Neural cell (in vitro differentiated cells): ENCODE measurements around the gene CAPN9. TPM values are rescaled to one million over a fixed set of nuclear protein-coding genes. Genes with fewer than 3 reads are reported as not detected.
"Not testable (repeated sequence)": the region's sequence is repeated elsewhere in the genome, so short reads cannot be mapped to it uniquely, and the experiment has no call there.

Source experiments
- H2AFZ ChIP-seq: fragments of 200-600, 300-800 bp; sonication (generic), shearing (Covaris generic); 2 replicates; pipeline ENCODE4 v1.6.0; 2014; ENCODE audit warnings: low read depth, mild to moderate bottlenecking, antibody characterized with exemption, low read length, moderate library complexity
- H3F3A ChIP-seq: fragments of 200-600 bp; shearing (Covaris generic); 2 replicates; pipeline ENCODE4 v1.6.1; 2016; ENCODE audit warnings: mild to moderate bottlenecking, moderate library complexity, mixed read lengths, antibody characterized with exemption, low read length; ENCODE audit not compliant: insufficient read depth, poor library complexity, severe bottlenecking
- H3K27ac ChIP-seq: fragments of 200-600, 300-800 bp; sonication (generic), shearing (Covaris generic); 2 replicates; pipeline ENCODE4 v1.5.1; 2014; ENCODE audit warnings: mild to moderate bottlenecking, low read length, moderate library complexity
- H3K27me3 ChIP-seq: fragments of 300-800, 200-600 bp; sonication (generic), shearing (Covaris generic); 2 replicates; pipeline ENCODE4 v1.6.0; 2014; ENCODE audit warnings: mild to moderate bottlenecking, low read depth, low read length, moderate library complexity; ENCODE audit not compliant: insufficient read depth
- H3K36me3 ChIP-seq: fragments of 300-800, 200-600 bp; sonication (generic), shearing (Covaris generic); 2 replicates; pipeline ENCODE4 v1.5.1; 2014; ENCODE audit warnings: mild to moderate bottlenecking, antibody characterized with exemption, low read length, moderate library complexity; ENCODE audit not compliant: insufficient read depth
- H3K4me2 ChIP-seq: fragments of 300-800, 200-600 bp; sonication (generic), shearing (Covaris generic); 2 replicates; pipeline ENCODE4 v1.6.0; 2014; ENCODE audit warnings: mild to moderate bottlenecking, low read length
- H3K4me3 ChIP-seq: fragments of 300-800, 200-600 bp; sonication (generic), shearing (Covaris generic); 2 replicates; pipeline ENCODE4 v1.5.1; 2014; ENCODE audit warnings: mild to moderate bottlenecking, low read length, moderate library complexity
- H3K79me2 ChIP-seq: fragments of 200-600 bp; shearing (Covaris generic); replicated peaks from 2 replicates; pipeline ENCODE4 v1.6.0; 2014; ENCODE audit warnings: mild to moderate bottlenecking, low read length, moderate library complexity; ENCODE audit not compliant: insufficient read depth
- H3K9ac ChIP-seq: fragments of 300-800, 200-600 bp; sonication (generic), shearing (Covaris generic); 2 replicates; pipeline ENCODE4 v1.6.1; 2016; ENCODE audit warnings: mild to moderate bottlenecking, low read length, mixed read lengths
- H3K9me2 ChIP-seq: fragments of 200-600 bp; shearing (Covaris generic); 2 replicates; pipeline ENCODE4 v1.6.1; 2016; ENCODE audit warnings: mild to moderate bottlenecking, low read length, mixed read lengths; ENCODE audit not compliant: insufficient read depth
- H3K9me3 ChIP-seq: fragments of 200-600, 300-800 bp; sonication (generic), shearing (Covaris generic); 2 replicates; pipeline ENCODE4 v1.6.1; 2016; ENCODE audit warnings: mild to moderate bottlenecking, mixed run types, low read length, moderate library complexity, mixed read lengths
- H4K20me1 ChIP-seq: fragments of 200-600 bp; shearing (Covaris generic); 2 replicates; pipeline ENCODE4 v1.6.1; 2016; ENCODE audit warnings: mild to moderate bottlenecking, mixed run types; ENCODE audit not compliant: insufficient read depth
- EP300 ChIP-seq: fragments of 450-650 bp; conservative IDR thresholded peaks from 2 replicates; pipeline ENCODE4 v1.6.1; 2014; ENCODE audit warnings: antibody characterized with exemption, mild to moderate bottlenecking, moderate library complexity; ENCODE audit not compliant: poor library complexity, severe bottlenecking
- EZH2 ChIP-seq: fragments of 200-600, 300-800 bp; shearing (Covaris generic), sonication (generic); IDR thresholded peaks from 2 replicates; pipeline ENCODE4 v1.6.1; 2014; ENCODE audit warnings: antibody characterized with exemption, low read length, borderline replicate concordance, mild to moderate bottlenecking; ENCODE audit not compliant: insufficient read depth, poor library complexity, severe bottlenecking
- MXI1 ChIP-seq: fragments of 450-650 bp; conservative IDR thresholded peaks from 2 replicates; pipeline ENCODE4 v1.6.1; 2014; ENCODE audit warnings: antibody characterized with exemption, mild to moderate bottlenecking; ENCODE audit not compliant: poor library complexity, severe bottlenecking
- POLR2AphosphoS5 ChIP-seq: IDR thresholded peaks from 2 replicates; pipeline ENCODE4 v1.6.1; 2012
- REST ChIP-seq: IDR thresholded peaks from 2 replicates; pipeline ENCODE4 v1.6.1; 2012; ENCODE audit warnings: borderline replicate concordance
- TAF1 ChIP-seq: IDR thresholded peaks from 2 replicates; pipeline ENCODE4 v1.6.1; 2012; ENCODE audit warnings: low read depth
- polyA plus RNA-seq: library from polyadenylated mRNA; depleted of rRNA; stranded (reverse); fragments of >200 nt; gene quantifications from 2 replicates; pipeline ENCODE4 v1.2.3, GENCODE V29; 2014
- TF ChIP-seq, protein P1 (sequence below): fragments of 450-650 bp; IDR thresholded peaks from 2 replicates; pipeline ENCODE4 v1.5.1; 2014; ENCODE audit warnings: antibody characterized with exemption, mild to moderate bottlenecking, moderate library complexity; ENCODE audit not compliant: poor library complexity, severe bottlenecking

The CAPN9 gene
- polyA plus RNA-seq, 1 donor from 2014 or later = 0.14 TPM

DNA sequence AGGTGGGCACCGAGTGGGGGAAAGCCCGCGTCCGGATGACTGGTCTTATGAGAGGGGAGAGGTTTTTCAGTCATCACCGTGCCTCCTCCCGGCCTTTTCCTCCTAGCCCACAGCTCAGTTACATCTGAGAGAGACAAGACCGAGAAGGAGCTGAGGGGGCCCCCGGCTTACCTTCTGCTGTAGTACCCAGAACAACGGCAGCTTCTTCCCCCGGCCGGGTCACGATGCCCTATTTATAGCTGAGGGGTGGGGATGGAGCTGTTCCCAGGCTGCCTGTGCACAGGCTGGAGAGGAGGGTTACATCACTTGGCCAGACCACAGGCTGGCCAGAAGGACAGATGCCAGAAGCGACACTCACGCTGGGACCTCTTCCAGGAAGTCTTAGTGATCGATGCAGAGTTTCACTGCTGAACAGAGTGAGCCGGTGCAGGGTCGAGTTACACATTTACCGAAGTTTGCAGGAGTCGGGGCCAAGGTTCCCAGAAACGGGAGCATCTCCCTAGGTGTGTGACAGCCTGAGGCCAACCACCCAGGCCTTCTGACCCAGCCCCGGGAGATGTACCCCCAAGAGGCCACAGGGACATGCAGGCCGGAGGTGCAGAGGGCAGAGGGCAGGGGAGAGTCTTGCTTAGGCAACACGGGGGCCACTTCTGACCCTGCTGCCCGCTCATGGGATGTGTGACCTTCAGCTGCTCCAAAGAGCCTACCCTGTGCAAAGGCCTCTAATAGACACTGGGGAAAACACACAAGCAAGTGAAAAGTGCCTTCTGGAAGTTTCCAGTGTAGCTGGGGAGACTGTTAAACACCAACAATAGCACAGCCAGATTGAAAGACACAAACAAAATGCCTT is 33.0 kb upstream of the CAPN9 start, which contains the start of gene AGT:
Gene AGT (minus strand): TSS at position 208 of the 850 bp plus-strand sequence. CDS start 3,299 bp downstream, outside the sequence.
- H3K79me2 ChIP-seq = no peaks in the 10 kb centered on the region
- H3K27me3 ChIP-seq = no peaks in the 10 kb centered on the region
- H3K4me3 ChIP-seq = no peak within 1 kb of the TSS
- no peaks in the 10 kb centered on the region for H3K36me3 ChIP-seq
- no peak within 1 kb of the TSS for H2AFZ ChIP-seq
- H3F3A ChIP-seq = no peaks in the 10 kb centered on the region
- H3K27ac ChIP-seq = no peak within 1 kb of the TSS
- no peak for TF ChIP-seq EP300
- TF ChIP-seq MXI1 = no peak
- TF ChIP-seq EZH2 = no peak
- TF ChIP-seq, protein P1, sequence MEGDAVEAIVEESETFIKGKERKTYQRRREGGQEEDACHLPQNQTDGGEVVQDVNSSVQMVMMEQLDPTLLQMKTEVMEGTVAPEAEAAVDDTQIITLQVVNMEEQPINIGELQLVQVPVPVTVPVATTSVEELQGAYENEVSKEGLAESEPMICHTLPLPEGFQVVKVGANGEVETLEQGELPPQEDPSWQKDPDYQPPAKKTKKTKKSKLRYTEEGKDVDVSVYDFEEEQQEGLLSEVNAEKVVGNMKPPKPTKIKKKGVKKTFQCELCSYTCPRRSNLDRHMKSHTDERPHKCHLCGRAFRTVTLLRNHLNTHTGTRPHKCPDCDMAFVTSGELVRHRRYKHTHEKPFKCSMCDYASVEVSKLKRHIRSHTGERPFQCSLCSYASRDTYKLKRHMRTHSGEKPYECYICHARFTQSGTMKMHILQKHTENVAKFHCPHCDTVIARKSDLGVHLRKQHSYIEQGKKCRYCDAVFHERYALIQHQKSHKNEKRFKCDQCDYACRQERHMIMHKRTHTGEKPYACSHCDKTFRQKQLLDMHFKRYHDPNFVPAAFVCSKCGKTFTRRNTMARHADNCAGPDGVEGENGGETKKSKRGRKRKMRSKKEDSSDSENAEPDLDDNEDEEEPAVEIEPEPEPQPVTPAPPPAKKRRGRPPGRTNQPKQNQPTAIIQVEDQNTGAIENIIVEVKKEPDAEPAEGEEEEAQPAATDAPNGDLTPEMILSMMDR = no peak
- no peaks in the 10 kb centered on the region for H4K20me1 ChIP-seq
- H3K9me3 ChIP-seq = no peaks in the 10 kb centered on the region
- no peak within 1 kb of the TSS for H3K4me2 ChIP-seq
- no peaks in the 10 kb centered on the region for H3K9me2 ChIP-seq
- no peak within 1 kb of the TSS for H3K9ac ChIP-seq

GRCh38 chr1:230715510-230715909 is 31.7 kb upstream of the CAPN9 start:
- no peaks in the 10 kb centered on the region for H3K9me2 ChIP-seq
- H3K36me3 ChIP-seq = no peaks in the 10 kb centered on the region
- H3K4me2 ChIP-seq = no peak overlapping the region
- no peak overlapping the region for H3K4me3 ChIP-seq
- no peaks in the 10 kb centered on the region for H4K20me1 ChIP-seq
- H3K9ac ChIP-seq = no peak overlapping the region
- H3F3A ChIP-seq = no peaks in the 10 kb centered on the region
- H3K79me2 ChIP-seq = no peaks in the 10 kb centered on the region
- no peak for TF ChIP-seq TAF1
- TF ChIP-seq POLR2AphosphoS5 = no peak
- TF ChIP-seq REST = no peak
- no peak overlapping the region for H3K27ac ChIP-seq
- H3K9me3 ChIP-seq = no peaks in the 10 kb centered on the region
- H2AFZ ChIP-seq = no peak overlapping the region
- H3K27me3 ChIP-seq = no peaks in the 10 kb centered on the region

DNA sequence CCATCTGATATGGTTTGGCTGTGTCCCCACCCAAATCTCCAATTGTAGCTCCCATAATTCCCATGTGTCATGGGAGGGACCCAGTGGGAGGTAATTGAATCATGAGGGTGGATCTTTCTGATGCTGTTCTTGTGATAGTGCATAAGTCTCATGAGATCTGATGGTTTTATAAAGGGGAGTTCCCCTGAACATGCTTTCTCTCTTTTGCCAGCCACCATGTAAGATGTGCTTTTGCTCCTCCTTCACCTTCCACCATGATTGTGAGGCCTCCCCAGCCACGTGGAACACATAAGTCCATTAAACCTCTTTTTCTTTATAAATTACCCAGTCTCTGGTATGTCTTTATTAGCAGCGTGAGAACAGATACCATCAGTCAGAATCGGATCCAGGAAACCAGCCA is 30.7 kb upstream of the CAPN9 start:
- H3K36me3 ChIP-seq, H3K27ac ChIP-seq, H3F3A ChIP-seq, H4K20me1 ChIP-seq, H3K27me3 ChIP-seq, H3K4me2 ChIP-seq, H3K9ac ChIP-seq, H3K9me2 ChIP-seq, H3K79me2 ChIP-seq, H2AFZ ChIP-seq, H3K4me3 ChIP-seq, H3K9me3 ChIP-seq: not testable (repeated sequence)
